Measurements from ENCODE around the gene TTF2. TPM values are rescaled to one million over a fixed set of nuclear protein-coding genes. Genes with fewer than 3 reads are reported as not detected.

TTF2 gene
- total and polyA plus RNA-seq, 2 of the 8 experiments (the other 6 are each of a cell fraction or from before 2014, with no cell fraction given) = 16.9 to 89.6 TPM

- Histone ChIP-seq H3K79me1 (ENCODE audit: low read depth, low read length) (no peaks in the 10 kb centered on the region), H3K56ac (replicated peaks; ENCODE audit: insufficient read length, low read depth, low read length) (no peak overlapping the region), H4K91ac (replicated peaks; ENCODE audit: insufficient read length, low read length) (no peak overlapping the region), H3K27ac (ENCODE audit: low read depth, low read length) (no peak overlapping the region), H3K4me3 (ENCODE audit: extremely low read depth in 1 of 4, insufficient read depth in 2 of 4, low read depth in 3 of 4, low read length in 4 of 4) (no peak overlapping the region), H2BK15ac (ENCODE audit: low read length) (no peak overlapping the region), H2AK5ac (ENCODE audit: low read depth, low read length) (no peak overlapping the region), H2BK120ac (replicated peaks; ENCODE audit: low read depth, low read length) (no peak overlapping the region), H3K4me2 (ENCODE audit: insufficient read depth in 1 of 2, low read depth in 2 of 2, low read length in 2 of 2) (no peak overlapping the region), H4K20me1 (replicated peaks in 1 of 2; ENCODE audit: control insufficient read depth in 1 of 2, insufficient read depth in 2 of 2, low read length in 2 of 2) (peaks cover 0 to 4% of the 10 kb centered on the region in 2 experiments), H2BK20ac (ENCODE audit: low read length) (no peak overlapping the region), H2BK5ac (ENCODE audit: low read depth, low read length) (no peak overlapping the region), H3K4ac (replicated peaks; ENCODE audit: insufficient read length, low read depth, low read length) (no peak overlapping the region), H3K23ac (ENCODE audit: insufficient read length) (no peak overlapping the region), H3K4me1 (replicated peaks in 1 of 4; ENCODE audit: control insufficient read depth in 3 of 4, insufficient read depth in 4 of 4, low read length in 3 of 4) (peaks cover 2 to 5% (median 3%) of the 10 kb centered on the region in 4 experiments; a peak in 4 of 7 replicates), H3K27me3 (replicated peaks in 1 of 4; ENCODE audit: control insufficient read depth in 3 of 4, extremely low read depth in 1 of 4, insufficient read depth in 3 of 4, low read length in 3 of 4) (no peaks in the 10 kb centered on the region), H3K23me2 (ENCODE audit: low read depth, low read length) (no peaks in the 10 kb centered on the region; the same call in 1 of the 2 replicates), H4K5ac (ENCODE audit: insufficient read length, low read depth, low read length) (no peak overlapping the region), H2BK12ac (ENCODE audit: low read depth, low read length) (no peak overlapping the region), H3K14ac (ENCODE audit: insufficient read length) (no peak overlapping the region), H3K79me2 (ENCODE audit: control insufficient read depth in 1 of 2, insufficient read depth in 2 of 2, low read length in 2 of 2) (no peaks in the 10 kb centered on the region), H3K9me3 (ENCODE audit: insufficient read depth in 2 of 2, low read depth in 1 of 2, low read length in 1 of 2) (no peaks in the 10 kb centered on the region), H2AFZ (ENCODE audit: low read length) (no peak overlapping the region), H4K8ac (ENCODE audit: extremely low read depth, insufficient read depth, low read length) (no peak overlapping the region), H3K36me3 (ENCODE audit: control insufficient read depth in 2 of 4, insufficient read depth in 4 of 4, low read length in 3 of 4) (peaks cover 13 to 75% (median 46%) of the 10 kb centered on the region in 4 experiments), H3K18ac (ENCODE audit: extremely low read depth, low read length) (no peak overlapping the region), H3K9ac (replicated peaks in 1 of 4; ENCODE audit: extremely low read depth in 1 of 4, low read depth in 3 of 4, low read length in 3 of 4) (no peak overlapping the region)
- FAIRE-seq (no peak), DNase-seq (ENCODE audit: low read depth in 1 of 2, low spot score in 2 of 2) (no peak)
- CTCF ChIA-PET (ENCODE audit: partially characterized antibody) = interaction anchor here (0.5 to 3.0 kb wide), 4 partner anchors 14 to 300 kb away, joined by 3 to 26 read pairs (median 10); no protein-coding TSS in a partner anchor
- POLR2A ChIA-PET (ENCODE audit: partially characterized antibody) = interaction anchor here (1.6 kb wide), 1 partner anchor 34 kb away, joined by 5 read pairs; no protein-coding TSS in a partner anchor
- TF ChIP-seq EGR1 (IDR thresholded peaks at IDR 0.05; ENCODE audit: borderline replicate concordance, low read depth, low read length) = no peak
- TF ChIP-seq ASH2L (IDR thresholded peaks at IDR 0.05; ENCODE audit: low read length) = no peak
- no peak for TF ChIP-seq USF2 (IDR thresholded peaks at IDR 0.05; ENCODE audit: low read length)
- no peak for TF ChIP-seq MAFK (IDR thresholded peaks at IDR 0.05; ENCODE audit: low read depth, low read length)
- TF ChIP-seq TAF7 (optimal IDR thresholded peaks at IDR 0.05; ENCODE audit: borderline replicate concordance, low read depth, low read length) = no peak
- TF ChIP-seq GABPA (IDR thresholded peaks at IDR 0.05; ENCODE audit: borderline replicate concordance, insufficient read depth, low read length) = no peak
- no peak for TF ChIP-seq RNF2 (IDR thresholded peaks at IDR 0.05; ENCODE audit: borderline replicate concordance, low read depth, low read length, missing control alignments, poor library complexity, severe bottlenecking)
- TF ChIP-seq SAP30 (IDR thresholded peaks at IDR 0.05; ENCODE audit: insufficient read depth, insufficient replicate concordance, low read length) = no peak
- no peak for TF ChIP-seq TCF12 (IDR thresholded peaks at IDR 0.05; ENCODE audit: low read depth, low read length)
- TF ChIP-seq KDM5A (IDR thresholded peaks at IDR 0.05; ENCODE audit: low read length) = no peak
- TF ChIP-seq ATF3 (IDR thresholded peaks at IDR 0.05; ENCODE audit: insufficient read depth, low read depth, low read length) = no peak
- TF ChIP-seq FOSL1 (IDR thresholded peaks at IDR 0.05; ENCODE audit: insufficient read depth, low read depth, low read length) = no peak
- 89% methylated on average over 2 of the region's 2 CpGs; no CpG with 5 or more reads in 1 of the 2 experiments for WGBS, 2 experiments (ENCODE audit: extremely low coverage in 1 of 2, insufficient coverage in 1 of 2, insufficient read length in 1 of 2, insufficient replicate concordance in 2 of 2, low coverage in 1 of 2, low lambda C conversion rate in 2 of 2, missing lambda C conversion rate in 1 of 2)
Measured at GRCh38 chr1:117114877-117115276, 54.8 kb downstream of the TTF2 start.
